HAP-1 (cell line): ENCODE measurements around the gene GRIA4.
A peak's percentile ranks its signal among the peaks of the same experiment; 100 is the strongest.

Experiments used
- DNase-seq, 2 experiments: peaks; one replicate each; pipeline ENCODE4 v3.0.0-alpha.2; 2016 to 2020; ENCODE audit warnings: low spot score in 2 of 2
- H3K27me3 ChIP-seq: fragments of 250-450 bp; sonication (Bioruptor Pico); 2 replicates; pipeline ENCODE4 v1.5.1; 2020; ENCODE audit warnings: low read depth, mild to moderate bottlenecking, moderate library complexity
- H3K36me3 ChIP-seq: fragments of 250-450 bp; sonication (Bioruptor Pico); replicated peaks from 2 replicates; pipeline ENCODE4 v1.5.1; 2020; ENCODE audit warnings: mild to moderate bottlenecking
- H3K4me1 ChIP-seq: fragments of 250-450 bp; sonication (Bioruptor Pico); 2 replicates; pipeline ENCODE4 v1.5.1; 2020; ENCODE audit warnings: mild to moderate bottlenecking
- H3K4me3 ChIP-seq: fragments of 250-450 bp; sonication (Bioruptor Pico); 2 replicates; pipeline ENCODE4 v1.5.1; 2020; ENCODE audit warnings: mild to moderate bottlenecking, moderate library complexity
- H3K9me3 ChIP-seq: fragments of 250-450 bp; sonication (Bioruptor Pico); 2 replicates; pipeline ENCODE4 v1.5.1; 2020; ENCODE audit warnings: mild to moderate bottlenecking, moderate library complexity
- in situ Hi-C: fragments of 300-500 bp; cut with MboI; formaldehyde crosslinking; loops from 3 replicates; pipeline ENCODE4 v1.14.3; 2020; ENCODE audit warnings: low sequenced_read_pairs, inconsistent platforms, mixed read lengths

The GRIA4 gene

DNA sequence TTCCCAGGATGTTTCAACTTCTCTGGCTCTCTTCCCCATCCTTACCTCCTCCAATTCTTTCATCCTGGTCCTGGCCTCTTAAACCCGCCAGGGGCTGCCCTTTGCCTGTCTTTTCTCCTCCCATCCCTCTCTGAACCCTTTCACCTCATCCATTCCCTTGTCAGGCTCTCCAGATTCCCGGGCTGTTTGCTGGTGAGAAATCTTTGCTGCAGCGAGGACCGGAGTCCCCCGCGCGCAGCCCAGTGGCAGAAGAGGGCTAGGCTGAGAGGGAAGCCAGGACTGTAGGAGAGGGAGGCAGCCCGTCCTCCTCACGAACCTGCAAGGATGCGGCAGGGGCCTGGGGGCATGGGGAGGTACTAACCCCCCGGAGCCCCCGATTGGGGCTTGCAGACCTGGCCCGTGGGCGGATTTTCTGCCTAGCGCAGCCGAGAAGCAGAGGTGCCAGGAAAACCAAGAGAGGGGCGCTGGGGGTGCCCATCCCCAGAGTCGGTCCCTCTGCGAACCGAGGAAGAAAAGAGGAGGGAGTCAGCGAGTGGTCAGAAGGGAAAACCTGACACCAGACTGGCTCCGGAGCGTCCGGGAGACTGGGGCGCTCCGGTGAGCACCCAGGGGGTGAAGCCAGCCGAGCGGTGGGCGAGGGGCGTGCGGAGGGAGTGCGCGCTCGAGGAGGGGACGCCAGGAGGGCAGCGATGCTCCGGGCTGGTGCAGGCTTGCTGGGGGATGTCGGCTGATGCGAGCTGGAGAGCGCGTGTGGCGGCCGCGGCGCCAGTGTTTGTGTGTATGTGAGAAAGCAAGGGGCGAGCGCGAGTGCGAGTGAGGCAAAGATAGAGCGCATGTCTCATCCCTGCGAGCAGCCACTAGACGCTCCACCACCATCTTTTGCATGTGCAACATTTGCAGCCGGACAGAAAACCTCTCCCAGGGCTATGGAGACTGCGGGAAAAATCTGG is at the start of gene GRIA4:
Gene GRIA4, plus strand, starts transcription at position 242 of the 950 bp plus-strand sequence. CDS start 925 bp downstream, outside the sequence.
- Histone ChIP-seq H3K4me1 (no peaks in the 10 kb centered on the region), H3K36me3 (no peaks in the 10 kb centered on the region), H3K9me3 (no peaks in the 10 kb centered on the region), H3K4me3 (no peak within 1 kb of the TSS), H3K27me3 (peaks cover 21% of the 10 kb centered on the region)
- DNase-seq = peak in 1 of 2 experiments; percentile 9
- in situ Hi-C loops = no loop called here

DNA sequence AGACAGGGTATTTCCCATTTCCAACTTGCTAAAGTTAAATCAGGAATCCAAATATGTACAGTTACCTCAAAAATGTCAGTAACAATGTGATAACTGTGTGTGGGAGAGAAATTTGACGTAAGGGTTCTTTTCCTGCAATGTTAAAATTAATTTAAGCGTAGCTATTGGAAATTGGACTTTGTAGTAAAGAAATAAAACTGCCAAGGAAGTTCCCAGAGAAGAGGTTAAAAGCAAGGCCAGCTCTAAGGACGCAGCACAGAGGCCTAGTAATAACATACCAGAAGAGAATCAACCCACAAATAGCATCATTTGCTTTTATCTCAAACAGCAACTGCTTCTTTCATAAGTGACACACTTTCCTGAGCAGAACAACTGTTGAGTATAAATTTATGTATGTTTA is 36.8 kb upstream of the GRIA4 start:
- in situ Hi-C loops = no loop called here
- Histone ChIP-seq H3K27me3 (no peaks in the 10 kb centered on the region), H3K4me3 (no peak overlapping the region), H3K36me3 (no peaks in the 10 kb centered on the region), H3K9me3 (no peaks in the 10 kb centered on the region), H3K4me1 (no peaks in the 10 kb centered on the region)
- no peak for DNase-seq

DNA sequence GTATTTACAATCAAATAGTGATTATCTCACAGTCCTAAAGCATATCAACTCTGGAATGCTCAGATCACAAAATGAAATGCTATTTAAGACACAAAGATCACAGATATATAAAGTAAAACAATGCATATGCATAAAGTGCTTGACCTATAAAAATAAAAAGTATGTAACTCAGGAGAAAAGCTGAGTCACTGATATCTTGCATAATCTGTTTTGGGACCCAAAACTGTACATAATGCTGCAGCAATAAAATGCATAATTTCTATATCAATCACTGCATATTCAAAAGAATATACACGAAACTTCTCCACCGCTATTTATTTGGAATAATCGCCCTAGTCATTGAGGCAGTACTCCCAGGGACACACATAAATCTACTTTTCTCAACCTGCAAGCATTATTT is 34.9 kb upstream of the GRIA4 start:
- Histone ChIP-seq H3K27me3 (no peaks in the 10 kb centered on the region), H3K36me3 (no peaks in the 10 kb centered on the region), H3K9me3 (no peaks in the 10 kb centered on the region), H3K4me1 (no peaks in the 10 kb centered on the region), H3K4me3 (no peak overlapping the region)
- in situ Hi-C loops = no loop called here
- no peak for DNase-seq

DNA sequence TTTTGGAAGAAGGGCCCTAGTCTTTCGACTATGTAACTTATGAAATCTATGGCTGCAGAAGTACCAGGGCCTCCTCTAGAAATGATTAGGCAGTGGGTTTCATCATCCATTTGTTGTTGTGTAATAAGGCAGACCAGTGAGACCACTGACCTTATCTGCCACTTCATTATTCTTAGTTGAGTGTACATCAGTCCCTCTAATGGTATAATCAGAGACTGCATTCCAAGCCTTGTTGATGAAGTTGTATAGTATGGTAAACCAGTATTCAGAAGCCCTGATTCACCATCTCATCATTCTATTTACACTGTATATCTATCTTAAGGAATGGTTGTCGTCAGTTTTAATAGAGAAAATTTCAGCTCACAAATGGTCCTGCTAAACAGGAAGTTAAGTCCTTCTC is 32.2 kb upstream of the GRIA4 start:
- no peaks in the 10 kb centered on the region for H3K27me3 ChIP-seq
- no peak overlapping the region for H3K4me3 ChIP-seq
- in situ Hi-C loops = no loop called here
- DNase-seq = no peak
- H3K36me3 ChIP-seq = no peaks in the 10 kb centered on the region
- no peaks in the 10 kb centered on the region for H3K9me3 ChIP-seq
- no peaks in the 10 kb centered on the region for H3K4me1 ChIP-seq

DNA sequence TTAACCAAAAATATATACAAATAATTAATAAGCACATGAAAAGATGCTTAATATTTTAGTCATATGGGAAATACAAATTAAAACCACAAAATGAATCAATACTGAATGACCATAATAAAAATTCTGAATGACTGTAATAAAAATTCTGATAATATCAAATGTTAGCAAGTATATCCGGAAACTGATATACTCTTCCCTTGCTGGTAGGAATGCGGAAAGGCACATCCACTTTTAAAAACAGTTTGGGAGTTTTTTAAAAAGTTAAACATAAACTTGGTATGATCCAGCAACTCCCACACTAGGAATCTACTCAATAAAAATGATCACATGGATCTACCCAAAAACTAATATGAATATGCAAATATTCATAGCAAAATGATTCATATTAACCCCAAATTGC is 30.8 kb upstream of the GRIA4 start:
- Histone ChIP-seq H3K27me3 (no peaks in the 10 kb centered on the region), H3K36me3 (no peaks in the 10 kb centered on the region), H3K4me1 (no peaks in the 10 kb centered on the region), H3K4me3 (no peak overlapping the region), H3K9me3 (no peaks in the 10 kb centered on the region)
- in situ Hi-C loops = no loop called here
- DNase-seq = no peak

DNA sequence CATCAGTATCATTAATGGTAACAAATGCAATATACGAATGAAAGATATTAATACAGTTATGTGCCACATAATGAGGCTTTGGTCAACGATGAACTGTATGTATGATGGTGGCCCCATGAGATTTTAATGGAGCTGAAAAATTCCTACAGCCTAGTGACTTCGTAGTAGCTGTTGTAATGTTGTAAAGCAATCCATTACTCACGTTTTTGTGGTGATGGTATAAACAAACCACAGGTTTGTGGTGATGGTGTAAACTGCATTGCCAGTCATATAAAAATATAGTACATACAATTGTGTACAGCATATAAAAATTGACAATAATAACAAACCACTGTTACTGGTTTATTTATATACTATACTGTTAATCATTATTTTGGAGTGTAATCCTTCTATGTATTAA is 27.4 kb upstream of the GRIA4 start:
- no peak for DNase-seq
- in situ Hi-C loops = no loop called here
- Histone ChIP-seq H3K9me3 (no peaks in the 10 kb centered on the region), H3K27me3 (no peaks in the 10 kb centered on the region), H3K4me3 (no peak overlapping the region), H3K36me3 (no peaks in the 10 kb centered on the region), H3K4me1 (no peaks in the 10 kb centered on the region)

DNA sequence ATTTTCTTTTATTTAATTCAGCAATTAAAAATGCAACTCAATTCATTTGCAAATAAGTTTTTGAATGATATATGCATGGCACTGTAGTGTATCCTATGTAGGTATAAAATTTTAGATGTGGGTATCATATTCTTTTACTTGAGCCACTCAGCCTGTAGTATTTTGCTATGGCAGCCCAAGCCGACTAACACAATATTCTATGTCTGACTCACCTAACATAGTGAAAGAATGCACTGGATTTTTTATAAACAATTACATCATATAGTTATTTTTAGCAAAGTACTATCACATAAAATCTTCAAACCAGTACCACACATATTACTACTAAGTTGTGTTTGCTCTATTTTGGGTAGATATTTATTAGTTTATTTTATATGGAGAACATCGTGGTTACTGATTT is 21.9 kb upstream of the GRIA4 start:
- Histone ChIP-seq H3K4me3 (no peak overlapping the region), H3K4me1 (no peaks in the 10 kb centered on the region), H3K9me3 (no peaks in the 10 kb centered on the region), H3K36me3 (no peaks in the 10 kb centered on the region), H3K27me3 (no peaks in the 10 kb centered on the region)
- in situ Hi-C loops = no loop called here
- DNase-seq = no peak

DNA sequence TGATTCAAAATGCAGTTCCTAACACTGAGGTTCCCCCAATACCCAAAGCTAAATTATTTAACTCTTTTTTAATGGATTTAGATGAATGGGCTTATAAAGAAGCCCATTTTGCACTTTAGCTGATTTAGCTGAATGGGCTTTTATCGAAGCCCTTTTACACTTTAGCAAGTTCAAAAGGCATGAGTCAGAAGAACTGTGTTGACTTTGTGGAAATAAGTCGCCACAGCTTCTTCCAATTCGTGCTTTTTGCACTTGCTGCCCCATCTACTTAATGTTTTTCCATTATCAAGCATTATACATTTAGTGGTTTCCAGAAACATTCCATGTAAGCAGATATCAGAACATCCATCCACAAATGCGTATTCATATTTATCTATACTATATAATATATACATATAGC is 20.5 kb upstream of the GRIA4 start:
- Histone ChIP-seq H3K4me3 (no peak overlapping the region), H3K27me3 (no peaks in the 10 kb centered on the region), H3K4me1 (no peaks in the 10 kb centered on the region), H3K9me3 (no peaks in the 10 kb centered on the region), H3K36me3 (no peaks in the 10 kb centered on the region)
- in situ Hi-C loops = no loop called here
- no peak for DNase-seq

DNA sequence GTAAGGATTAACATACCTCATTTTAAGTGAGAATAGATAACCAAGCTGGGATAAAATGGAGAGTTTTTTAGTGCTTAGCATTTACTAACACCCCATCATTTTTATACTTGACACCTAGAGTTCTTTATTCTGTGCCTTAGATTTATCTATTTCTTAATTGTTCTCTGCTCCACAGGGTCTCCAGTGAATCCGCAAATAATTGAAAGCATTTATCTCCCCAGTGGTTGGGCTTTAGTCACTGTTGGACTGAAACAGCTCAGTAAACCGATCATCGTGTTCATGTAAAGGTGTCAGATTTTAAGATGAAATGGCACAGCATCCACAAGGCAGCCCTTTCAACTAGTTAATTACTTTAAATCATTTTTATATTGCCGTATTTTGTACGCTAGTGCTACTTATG is 17.8 kb upstream of the GRIA4 start:
- Histone ChIP-seq H3K4me1 (no peaks in the 10 kb centered on the region), H3K4me3 (no peak overlapping the region), H3K27me3 (no peaks in the 10 kb centered on the region), H3K9me3 (no peaks in the 10 kb centered on the region), H3K36me3 (no peaks in the 10 kb centered on the region)
- DNase-seq = no peak
- in situ Hi-C loops = no loop called here

DNA sequence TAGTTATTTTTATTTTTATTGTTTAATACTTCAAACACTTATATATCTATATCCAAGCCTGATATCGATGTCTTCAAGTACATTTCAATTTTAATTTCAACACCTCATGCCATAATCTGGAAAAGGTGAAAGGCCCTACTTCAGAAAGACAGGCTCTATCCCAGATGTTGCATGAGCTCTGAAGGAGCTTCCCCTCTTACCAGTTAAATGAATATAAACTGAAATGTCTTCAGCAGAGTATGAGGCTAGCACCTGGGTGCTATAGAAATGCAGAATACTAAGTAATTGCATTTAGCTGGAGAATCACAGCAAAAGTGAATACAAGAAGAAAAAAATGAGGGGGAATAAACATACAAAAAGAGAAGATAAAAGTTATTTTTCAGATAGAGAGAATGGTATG is 11.5 kb upstream of the GRIA4 start:
- no peak overlapping the region for H3K4me3 ChIP-seq
- no peaks in the 10 kb centered on the region for H3K9me3 ChIP-seq
- no peaks in the 10 kb centered on the region for H3K4me1 ChIP-seq
- DNase-seq = no peak
- no peaks in the 10 kb centered on the region for H3K27me3 ChIP-seq
- in situ Hi-C loops = no loop called here
- H3K36me3 ChIP-seq = no peaks in the 10 kb centered on the region

DNA sequence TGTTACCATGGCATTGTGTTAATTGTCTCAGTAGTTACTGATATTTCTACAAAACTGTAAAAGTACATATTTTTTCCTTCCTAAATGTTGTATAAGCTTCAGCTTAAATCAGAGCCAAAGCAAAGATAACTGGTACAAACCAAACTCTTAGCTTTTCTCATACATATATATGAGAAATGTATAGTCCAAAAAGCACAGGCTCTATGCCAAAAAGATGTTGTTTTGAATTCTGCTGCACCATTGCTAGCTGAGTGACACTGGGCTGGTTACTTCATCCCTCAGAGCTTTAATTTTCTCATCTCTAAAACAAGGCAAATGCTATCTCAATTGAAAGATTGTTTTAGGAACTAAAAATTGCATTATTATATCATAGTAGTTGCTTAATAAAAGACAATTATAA is 6.7 kb upstream of the GRIA4 start:
- no peak for DNase-seq
- Histone ChIP-seq H3K4me3 (no peak overlapping the region), H3K36me3 (no peaks in the 10 kb centered on the region), H3K9me3 (no peaks in the 10 kb centered on the region), H3K27me3 (no peaks in the 10 kb centered on the region), H3K4me1 (no peaks in the 10 kb centered on the region)
- in situ Hi-C loops = no loop called here

DNA sequence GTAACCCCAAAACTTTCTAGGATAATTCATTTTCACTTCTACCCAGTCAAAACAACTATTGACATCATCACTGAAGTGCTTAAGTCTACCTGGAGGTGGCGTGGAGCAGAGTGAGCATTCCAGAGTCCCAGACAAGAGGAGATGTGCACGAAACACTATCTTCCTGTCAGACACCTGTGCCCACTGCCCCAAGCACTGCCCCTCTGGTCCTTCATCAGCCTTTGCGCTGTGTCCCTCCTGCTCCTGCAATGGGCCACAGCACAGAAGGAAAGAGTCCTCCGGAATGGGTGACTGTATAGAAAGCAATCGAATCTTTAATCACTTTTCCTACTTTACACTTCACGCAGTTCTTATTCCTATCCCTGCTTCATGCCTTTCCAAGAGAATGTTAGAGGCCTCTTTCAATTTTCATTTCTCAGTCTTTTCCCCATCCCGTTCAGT is 512 bp upstream of the GRIA4 start:
- in situ Hi-C loops = no loop called here
- DNase-seq = peak in 1 of 2 experiments; percentile 22
- Histone ChIP-seq H3K4me3 (no peak overlapping the region), H3K27me3 (peaks cover 21% of the 10 kb centered on the region), H3K4me1 (no peaks in the 10 kb centered on the region), H3K9me3 (no peaks in the 10 kb centered on the region), H3K36me3 (no peaks in the 10 kb centered on the region)

DNA sequence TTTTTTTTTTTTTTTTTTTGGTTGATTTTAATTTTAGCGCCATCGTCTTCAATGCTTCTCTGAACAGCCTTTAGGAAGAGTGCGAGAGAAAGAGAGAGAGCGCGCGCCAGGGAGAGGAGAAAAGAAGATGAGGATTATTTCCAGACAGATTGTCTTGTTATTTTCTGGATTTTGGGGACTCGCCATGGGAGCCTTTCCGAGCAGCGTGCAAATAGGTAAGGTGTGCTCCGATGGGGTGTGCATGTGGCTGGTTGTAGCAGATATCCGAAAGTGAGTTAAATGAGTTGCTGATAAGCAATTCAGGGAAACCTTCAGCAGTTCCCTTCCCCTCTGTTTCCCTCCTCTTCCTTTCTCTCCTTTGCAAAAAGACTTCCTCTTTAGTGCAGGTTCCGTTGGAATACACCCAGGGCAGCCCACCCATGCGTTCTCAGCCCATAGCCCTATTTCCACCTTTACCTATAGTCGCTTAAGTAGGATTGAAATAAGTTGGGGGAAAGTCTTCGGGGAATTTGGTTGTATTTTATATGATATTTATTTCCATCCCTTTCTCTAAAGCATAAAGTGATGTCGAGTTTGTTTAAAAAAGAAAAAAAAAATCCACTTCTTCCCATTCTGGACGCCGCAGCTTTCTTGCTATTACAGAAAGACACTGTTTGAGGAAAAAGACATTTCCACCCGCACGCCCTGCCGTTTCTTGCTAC is 1.1 kb downstream of the GRIA4 start:
- Histone ChIP-seq H3K4me3 (no peak overlapping the region), H3K4me1 (no peaks in the 10 kb centered on the region), H3K27me3 (peaks cover 21% of the 10 kb centered on the region), H3K36me3 (no peaks in the 10 kb centered on the region), H3K9me3 (no peaks in the 10 kb centered on the region)
- DNase-seq = no peak
- in situ Hi-C loops = no loop called here
